GM19438 (cell line): Measurements from ENCODE around the gene P2RY2.

Experiments
- ATAC-seq: cut with Tn5 transposase; IDR thresholded peaks from one replicate; pipeline ENCODE4 v1.9.1; 2021; ENCODE audit warnings: low read depth; ENCODE audit not compliant: unreplicated experiment

Gene P2RY2

GRCh38 chr11:73218106-73218829 is at the start of gene P2RY2:
Gene P2RY2 (plus strand): TSS chr11:73218281. CDS start chr11:73234160, 15,879 bp downstream.
- no peak for ATAC-seq

GRCh38 chr11:73168925-73169579 is 49.0 kb upstream of the P2RY2 start:
- no peak for ATAC-seq

DNA sequence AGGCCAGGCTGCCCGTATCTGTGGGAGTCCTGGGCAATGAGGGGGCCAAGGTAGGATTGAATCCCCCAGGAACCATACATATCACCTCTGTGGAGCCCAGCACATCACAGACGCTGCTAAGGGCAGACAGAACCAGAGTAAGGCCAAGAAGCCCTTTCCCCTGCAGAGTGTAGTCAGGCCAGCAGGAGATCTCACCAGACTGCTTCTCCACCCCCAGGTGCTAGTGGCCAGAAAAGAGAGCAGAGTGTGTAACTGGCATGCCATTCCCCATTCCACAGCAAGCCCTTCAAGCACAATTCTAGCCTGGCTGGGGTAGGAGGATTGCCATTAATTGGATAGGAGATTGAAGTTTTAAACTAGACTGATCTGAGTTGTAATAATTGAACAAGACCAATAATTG is 47.9 kb upstream of the P2RY2 start:
- no peak for ATAC-seq

- no peak for ATAC-seq
Measured at GRCh38 chr11:73171436-73172161, 46.5 kb upstream of the P2RY2 start.

GRCh38 chr11:73172992-73173656 is 45.0 kb upstream of the P2RY2 start:
- ATAC-seq: no peak

- no peak for ATAC-seq
Measured at GRCh38 chr11:73173755-73174494, 44.2 kb upstream of the P2RY2 start.

DNA sequence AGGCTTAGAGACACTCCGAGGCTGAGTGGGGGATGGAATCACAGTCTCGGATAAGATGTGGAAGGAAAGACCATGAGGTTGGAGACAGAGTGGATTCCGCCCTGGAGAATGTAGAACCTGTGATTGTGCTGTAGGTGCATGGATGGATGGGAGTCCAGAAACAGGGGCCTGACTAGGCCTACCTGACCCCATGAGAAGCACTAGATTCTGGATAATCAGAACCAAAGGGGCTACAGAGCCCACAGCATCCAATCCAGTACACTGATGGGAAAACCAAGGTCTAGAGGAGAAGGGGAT is 43.6 kb upstream of the P2RY2 start:
- no peak for ATAC-seq

DNA sequence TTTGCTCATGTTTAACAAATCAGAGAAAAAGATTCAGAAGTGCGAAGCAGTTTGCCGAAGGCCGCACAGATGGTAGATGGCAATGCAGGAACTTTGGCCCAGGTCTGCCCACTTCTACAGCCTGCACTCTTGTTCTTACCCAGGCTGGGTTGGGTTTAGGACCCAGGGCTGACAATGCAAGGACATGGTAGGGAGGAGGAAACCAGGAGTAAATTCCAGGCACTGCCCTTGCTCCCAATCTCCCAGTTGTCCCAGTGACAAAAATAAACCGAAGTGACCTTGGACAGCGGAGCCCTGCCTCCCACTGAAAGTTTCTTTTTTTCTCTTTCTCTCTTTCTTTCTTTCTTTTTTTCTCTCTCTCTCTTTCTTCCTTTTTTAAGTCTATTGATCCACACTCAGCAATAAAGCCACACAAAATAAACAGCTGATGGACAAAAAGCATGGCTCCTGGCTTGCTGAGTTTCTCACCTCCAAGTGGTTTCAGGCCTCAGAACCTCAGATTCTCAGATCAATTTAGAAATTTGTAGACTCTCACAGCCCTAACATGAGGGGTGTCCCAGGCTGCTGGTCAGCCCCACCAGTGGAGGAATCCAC is 42.4 kb upstream of the P2RY2 start:
- no peak for ATAC-seq

GRCh38 chr11:73176145-73176873 is 41.8 kb upstream of the P2RY2 start:
- no peak for ATAC-seq

DNA sequence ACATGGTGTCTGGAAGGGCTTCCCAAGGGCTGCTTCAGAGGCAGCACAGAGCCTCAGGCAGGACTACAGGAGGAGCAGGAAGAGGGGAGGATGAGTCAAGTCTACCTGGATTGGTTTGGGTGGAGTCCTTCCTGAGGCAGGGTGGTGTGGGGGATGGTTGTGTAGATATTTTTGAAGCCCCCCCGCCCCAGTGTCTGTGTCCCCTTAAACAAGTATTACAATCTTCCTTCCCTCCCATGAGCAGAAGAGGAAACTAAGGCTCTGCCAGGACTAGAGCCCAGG is 41.3 kb upstream of the P2RY2 start:
- no peak for ATAC-seq

GRCh38 chr11:73177380-73177777 is 40.7 kb upstream of the P2RY2 start:
- no peak for ATAC-seq

DNA sequence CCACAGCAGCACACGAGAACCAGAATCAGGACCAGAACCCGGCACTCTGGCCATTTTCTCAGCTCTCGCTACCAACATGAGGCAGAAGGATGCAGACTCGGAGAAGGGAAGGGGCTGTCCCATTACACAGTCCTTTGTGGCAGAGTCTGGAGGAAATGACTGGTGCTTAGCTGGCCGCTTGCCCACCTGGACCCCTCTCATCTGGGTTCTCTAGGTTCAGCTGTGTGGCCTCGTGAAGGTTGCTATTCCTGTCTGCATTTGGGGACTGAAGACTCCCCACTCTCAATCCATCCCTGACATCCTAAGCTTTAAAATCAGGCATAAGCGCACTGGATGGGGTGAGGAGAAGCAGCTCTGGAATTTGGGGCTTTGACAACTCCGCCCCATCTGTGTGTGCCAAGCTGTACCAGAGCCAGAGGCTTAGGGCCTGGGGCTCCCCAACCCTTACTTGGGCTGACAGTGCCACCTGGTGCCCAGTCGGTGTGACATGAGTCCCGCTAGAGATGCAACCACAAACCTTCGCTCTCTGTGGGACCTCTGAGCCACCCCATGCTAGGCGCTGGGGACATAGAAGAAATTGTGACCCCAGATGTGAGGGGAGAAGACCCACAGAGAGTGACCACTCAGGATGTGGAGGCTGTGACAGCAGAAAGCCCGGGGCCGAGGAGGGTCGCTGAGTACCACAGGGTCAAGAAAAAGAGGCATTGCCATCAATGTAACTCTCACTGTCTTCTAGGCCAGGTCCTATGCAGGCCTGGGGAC is 40.1 kb upstream of the P2RY2 start:
- ATAC-seq: no peak

DNA sequence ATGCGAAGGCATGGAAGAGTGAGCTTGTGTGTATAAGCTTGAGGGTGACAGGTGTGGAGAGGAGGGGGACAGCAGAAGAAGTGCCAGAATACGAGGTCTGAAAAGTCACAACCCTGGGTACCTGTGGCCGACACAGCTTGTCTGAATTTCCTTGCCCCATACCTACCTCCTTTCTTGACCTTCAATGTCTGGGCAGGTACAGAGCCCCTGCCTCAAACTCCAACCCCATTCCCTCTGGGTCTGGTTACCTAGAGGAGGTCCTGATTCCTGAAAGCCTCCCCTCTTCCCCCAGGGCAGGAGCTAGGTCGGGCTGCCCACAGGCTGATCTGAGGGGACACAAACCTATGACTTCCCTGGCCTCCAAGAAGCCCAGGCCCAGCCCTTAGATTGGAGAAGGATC is 39.4 kb upstream of the P2RY2 start:
- no peak for ATAC-seq

DNA sequence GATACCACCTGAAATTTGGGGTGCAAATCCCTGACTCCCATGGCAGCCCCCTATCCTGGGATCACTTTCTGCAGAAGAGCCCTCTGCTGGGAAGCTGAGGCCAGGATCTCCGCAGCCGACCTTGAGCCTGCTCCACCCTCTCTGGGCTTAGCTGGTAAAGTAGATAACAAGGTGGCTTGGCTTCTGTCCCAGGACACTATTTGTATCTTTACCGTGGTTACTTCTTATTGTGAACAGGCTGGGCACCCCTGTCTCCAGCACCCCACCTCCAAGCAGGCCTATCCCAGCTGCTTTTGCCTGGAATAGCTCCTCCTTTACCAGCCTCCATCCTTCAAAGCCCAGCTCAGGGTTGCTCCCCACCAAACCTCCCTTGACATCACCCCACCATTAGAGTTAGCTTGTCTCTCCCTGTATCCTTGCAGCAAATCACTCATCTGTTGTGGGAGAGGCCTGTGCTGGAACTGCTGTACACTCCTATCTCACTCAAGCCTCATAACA is 35.2 kb upstream of the P2RY2 start:
- no peak for ATAC-seq

DNA sequence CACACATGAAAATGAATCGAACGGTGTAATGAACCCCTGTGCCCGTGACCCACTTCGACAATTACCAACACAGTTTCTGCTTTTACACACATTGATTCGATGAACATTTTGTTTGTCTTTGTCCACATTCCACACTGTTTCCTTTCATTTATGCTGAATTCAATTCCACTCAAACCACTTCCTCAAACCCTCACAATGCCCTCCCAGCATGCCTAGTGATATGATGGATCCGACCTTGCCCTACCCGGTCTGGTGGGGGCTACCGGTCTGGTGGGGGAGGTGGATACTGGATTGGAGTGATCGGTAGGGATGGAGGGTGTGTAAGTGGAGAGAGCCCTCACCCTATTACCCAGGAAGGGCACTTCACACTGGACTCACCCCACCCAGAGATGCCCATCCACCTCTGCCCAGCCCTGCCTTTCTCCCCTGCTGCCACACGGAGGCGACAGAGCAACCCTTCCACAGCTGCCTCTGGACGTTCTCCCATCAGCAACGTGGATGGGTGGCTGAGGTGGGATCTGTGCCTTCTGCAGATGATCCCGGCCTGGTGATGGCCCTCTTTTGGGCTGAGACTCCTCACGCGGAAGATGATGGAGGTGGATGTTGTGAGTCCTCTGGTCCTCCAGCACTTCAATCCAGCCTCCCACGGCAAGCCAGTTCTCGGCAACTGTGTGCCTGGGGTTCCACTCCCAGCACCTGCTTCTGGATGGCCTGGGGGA is 33.0 kb upstream of the P2RY2 start:
- no peak for ATAC-seq

- no peak for ATAC-seq
Measured at GRCh38 chr11:73185680-73186293, 32.3 kb upstream of the P2RY2 start.

DNA sequence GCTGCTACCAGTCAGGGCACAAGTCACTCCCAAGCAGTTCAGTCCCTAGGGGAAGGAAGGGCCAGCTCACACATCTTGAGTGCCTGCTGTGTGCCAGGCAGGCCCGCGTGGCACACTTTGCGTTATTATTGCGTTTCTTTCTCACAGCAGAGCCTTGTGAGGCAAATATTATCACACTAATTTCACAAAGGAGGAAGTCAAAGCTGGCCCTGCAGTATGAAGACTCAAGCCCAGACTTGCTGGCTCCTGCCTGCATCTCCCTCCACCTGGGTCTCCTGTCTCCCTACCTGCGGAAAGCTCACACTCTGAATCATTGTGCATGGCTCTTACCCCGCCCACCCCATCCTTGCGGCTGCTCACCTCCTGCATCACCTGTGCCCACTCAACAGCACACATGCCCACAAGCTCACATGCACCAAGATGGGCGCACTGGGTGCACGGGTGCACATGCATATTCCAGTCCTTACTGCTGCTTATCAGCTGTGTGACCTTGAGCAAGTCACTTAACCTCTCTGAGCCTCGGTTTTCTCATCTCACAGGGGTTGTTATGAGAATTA is 31.7 kb upstream of the P2RY2 start:
- no peak for ATAC-seq

DNA sequence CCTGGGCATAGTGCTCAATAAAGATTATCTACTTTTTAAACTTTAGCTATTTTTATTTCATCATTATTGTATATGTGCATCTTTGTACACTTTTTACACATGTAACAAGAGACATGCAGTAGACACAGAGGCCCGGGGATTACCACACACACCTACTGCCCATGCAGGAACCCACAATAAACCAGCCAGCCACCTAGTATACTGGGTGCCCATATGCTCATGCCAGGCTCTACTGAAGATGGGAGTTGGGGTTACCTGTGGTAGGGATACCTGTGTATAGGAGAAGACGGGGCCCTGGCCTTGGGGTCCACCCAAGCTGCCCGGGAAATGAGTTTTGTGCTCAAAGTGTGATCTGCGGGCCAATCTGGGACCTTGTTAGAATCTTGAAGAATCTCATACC is 31.2 kb upstream of the P2RY2 start:
- no peak for ATAC-seq
